Thyroid gland (tissue), 4 donors: Measurements from ENCODE around the gene TNKS2. TPM values are rescaled to one million over a fixed set of nuclear protein-coding genes. Genes with fewer than 3 reads are reported as not detected.

Source experiments
- DNase-seq, 2 donors: peaks; one replicate each; pipeline ENCODE4 v3.0.0-alpha.2; 2019
- H3K27ac ChIP-seq, 3 donors: fragments of 200-600 bp; sonication (generic); 1 replicate in 2 of 3; 2 replicates in 1 of 3; pipeline ENCODE4 v1.5.1; 2016 to 2019; ENCODE audit warnings: mild to moderate bottlenecking in 1 of 3, moderate library complexity in 1 of 3
- H3K27me3 ChIP-seq: fragments of 200-600 bp; sonication (generic); one replicate; pipeline ENCODE4 v1.5.1; 2019
- H3K36me3 ChIP-seq, 2 donors: fragments of 200-600 bp; sonication (generic); one replicate each; pipeline ENCODE4 v1.5.1; 2016 to 2019
- H3K4me1 ChIP-seq, 2 donors: fragments of 200-600 bp; sonication (generic); one replicate each; pipeline ENCODE4 v1.5.1; 2017 to 2019
- H3K4me3 ChIP-seq, 3 donors: fragments of 200-600 bp; sonication (generic); replicated peaks in 1 of 3; 1 replicate in 2 of 3; 2 replicates in 1 of 3; pipeline ENCODE4 v1.5.1; 2016; ENCODE audit warnings: mild to moderate bottlenecking in 1 of 3
- H3K9me3 ChIP-seq: fragments of 200-600 bp; sonication (generic); one replicate; pipeline ENCODE4 v1.5.1; 2017
- POLR2A ChIP-seq, 2 donors: fragments of 450-650 bp; IDR thresholded peaks; one replicate each; pipeline ENCODE4 v1.6.1; 2017; ENCODE audit warnings: antibody characterized with exemption in 2 of 2, mild to moderate bottlenecking in 2 of 2, moderate library complexity in 1 of 2
- WGBS, 2 donors: methylation state at CpG; one replicate each; pipeline ENCODE4 v1.1.5; 2017; 5-methylcytosine and 5-hydroxymethylcytosine counted together
- intact Hi-C: fragments of 100-400 bp; cut with DNase I; formaldehyde crosslinking; loops from one replicate; pipeline ENCODE4 v1.15.1; 2023
- total RNA-seq, 4 donors: library from RNA; depleted of rRNA; stranded (reverse); fragments of >200 nt; gene quantifications; one replicate each; pipeline ENCODE4 v1.2.3, GENCODE V29; 2016
- TF ChIP-seq, protein P1 (sequence below), 6 experiments: fragments of 200-600 bp in 3 of 6; fragments of 450-650 bp in 3 of 6; sonication (generic) in 3 of 6; IDR thresholded peaks; one replicate each; pipeline ENCODE4 v1.5.1; 2016 to 2019; ENCODE audit warnings: antibody characterized with exemption in 6 of 6, mild to moderate bottlenecking in 2 of 6, inconsistent platforms in 1 of 6, moderate library complexity in 1 of 6

Gene TNKS2
- total RNA-seq, 4 donors from 2014 or later = 56.5 to 99.7 (median 66.1) TPM

GRCh38 chr10:91788527-91788926 lies 9.7 kb upstream of the TNKS2 start:
- no peaks in the 10 kb centered on the region for H3K9me3 ChIP-seq
- TF ChIP-seq, protein P1, sequence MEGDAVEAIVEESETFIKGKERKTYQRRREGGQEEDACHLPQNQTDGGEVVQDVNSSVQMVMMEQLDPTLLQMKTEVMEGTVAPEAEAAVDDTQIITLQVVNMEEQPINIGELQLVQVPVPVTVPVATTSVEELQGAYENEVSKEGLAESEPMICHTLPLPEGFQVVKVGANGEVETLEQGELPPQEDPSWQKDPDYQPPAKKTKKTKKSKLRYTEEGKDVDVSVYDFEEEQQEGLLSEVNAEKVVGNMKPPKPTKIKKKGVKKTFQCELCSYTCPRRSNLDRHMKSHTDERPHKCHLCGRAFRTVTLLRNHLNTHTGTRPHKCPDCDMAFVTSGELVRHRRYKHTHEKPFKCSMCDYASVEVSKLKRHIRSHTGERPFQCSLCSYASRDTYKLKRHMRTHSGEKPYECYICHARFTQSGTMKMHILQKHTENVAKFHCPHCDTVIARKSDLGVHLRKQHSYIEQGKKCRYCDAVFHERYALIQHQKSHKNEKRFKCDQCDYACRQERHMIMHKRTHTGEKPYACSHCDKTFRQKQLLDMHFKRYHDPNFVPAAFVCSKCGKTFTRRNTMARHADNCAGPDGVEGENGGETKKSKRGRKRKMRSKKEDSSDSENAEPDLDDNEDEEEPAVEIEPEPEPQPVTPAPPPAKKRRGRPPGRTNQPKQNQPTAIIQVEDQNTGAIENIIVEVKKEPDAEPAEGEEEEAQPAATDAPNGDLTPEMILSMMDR (IDR thresholded peaks at IDR 0.05) = no peak
- no peak for TF ChIP-seq POLR2A (IDR thresholded peaks at IDR 0.05)
- intact Hi-C loops = no loop called here
- no peaks in the 10 kb centered on the region for H3K27me3 ChIP-seq
- WGBS, 2 donors = 59 to 69% methylated on average over 5 of the region's 5 CpGs
- H3K4me1 ChIP-seq = no peaks in the 10 kb centered on the region
- no peak overlapping the region for H3K27ac ChIP-seq
- no peak for DNase-seq
- H3K4me3 ChIP-seq = no peak overlapping the region
- H3K36me3 ChIP-seq = no peaks in the 10 kb centered on the region

- peak; percentile 54 to 68 for DNase-seq
- peak overlapping the region in 1 of 3 donors; percentile 27 for H3K4me3 ChIP-seq
- no peaks in the 10 kb centered on the region for H3K36me3 ChIP-seq
- no peaks in the 10 kb centered on the region for H3K27me3 ChIP-seq
- TF ChIP-seq POLR2A (IDR thresholded peaks at IDR 0.05) = peak in 1 of 2 donors; percentile 34
- TF ChIP-seq, protein P1 (IDR thresholded peaks at IDR 0.05) = no peak
- H3K9me3 ChIP-seq = no peaks in the 10 kb centered on the region
- peaks cover 26 to 28% of the 10 kb centered on the region in 2 donors for H3K4me1 ChIP-seq
- intact Hi-C loops = no loop called here
- 11 to 16% methylated on average over 10 to 11 of the region's 11 CpGs for WGBS, 2 donors
- peak overlapping the region; percentile 25 to 89 (median 80) for H3K27ac ChIP-seq
Observed at GRCh38 chr10:91796331-91797047, 1.7 kb upstream of the TNKS2 start.

- WGBS, 2 donors = 65 to 67% methylated on average over 3 of the region's 3 CpGs
- intact Hi-C loops = no loop called here
- H3K4me3 ChIP-seq = peak overlapping the region in 1 of 3 donors; percentile 87
- peak overlapping the region; percentile 81 to 99 (median 89) for H3K27ac ChIP-seq
- H3K36me3 ChIP-seq = no peaks in the 10 kb centered on the region
- TF ChIP-seq POLR2A (IDR thresholded peaks at IDR 0.05) = no peak
- TF ChIP-seq, protein P1 (IDR thresholded peaks at IDR 0.05) = no peak
- H3K27me3 ChIP-seq = no peaks in the 10 kb centered on the region
- no peaks in the 10 kb centered on the region for H3K9me3 ChIP-seq
- no peak for DNase-seq
- H3K4me1 ChIP-seq = peaks cover 28 to 30% of the 10 kb centered on the region in 2 donors
Observed at GRCh38 chr10:91797048-91797690, 1.1 kb upstream of the TNKS2 start.

GRCh38 chr10:91798649-91799611 lies 704 bp downstream of the TNKS2 start:
- peak; percentile 46 to 56 for DNase-seq
- TF ChIP-seq, protein P1 (IDR thresholded peaks at IDR 0.05) = no peak
- TF ChIP-seq POLR2A (IDR thresholded peaks at IDR 0.05) = no peak
- Histone ChIP-seq H3K9me3 (no peaks in the 10 kb centered on the region), H3K27me3 (no peaks in the 10 kb centered on the region), H3K4me3 (peak overlapping the region; percentile 51 to 87 (median 80)), H3K27ac (peak overlapping the region; percentile 81 to 99 (median 89)), H3K36me3 (no peaks in the 10 kb centered on the region), H3K4me1 (peaks cover 33% of the 10 kb centered on the region in 2 donors)
- intact Hi-C loops = no loop called here
- WGBS, 2 donors = 1% methylated on average over 19 to 35 of the region's 54 CpGs
